ENCODE results near the gene TUT7. TPM values are rescaled to one million over a fixed set of nuclear protein-coding genes. Genes with fewer than 3 reads are reported as not detected.

TUT7 gene
- total and polyA plus RNA-seq, 4 experiments from 2014 or later = 9.5 to 64.1 (median 45.3) TPM

DNA sequence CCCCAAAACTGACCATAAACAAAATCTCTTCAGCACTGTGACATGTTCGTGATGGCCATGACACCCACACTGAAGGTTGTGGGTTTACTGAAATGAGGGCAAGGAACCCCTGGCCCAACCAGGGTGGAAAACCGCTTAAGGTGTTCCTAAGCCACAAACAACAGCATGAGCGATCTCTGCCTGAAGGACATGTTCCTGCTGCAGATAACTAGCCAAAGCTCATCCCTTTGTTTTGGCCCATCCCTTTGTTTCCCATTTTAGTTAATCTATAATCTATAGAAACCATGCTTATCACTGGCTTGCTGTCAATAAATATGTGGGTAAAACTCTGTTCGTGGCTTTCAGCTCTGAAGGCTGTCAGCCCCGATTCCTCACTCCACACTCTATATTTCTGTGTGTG lies 21.8 kb upstream of the TUT7 start:
- Histone ChIP-seq H3K27ac (ENCODE audit: low read depth, low read length) (no peak overlapping the region), H3K9me3 (ENCODE audit: control insufficient read depth in 1 of 2, low read length in 2 of 2) (no peaks in the 10 kb centered on the region), H3K4me1 (ENCODE audit: insufficient read depth, low read length) (no peaks in the 10 kb centered on the region), H3K4me3 (ENCODE audit: low read length in 2 of 2) (no peak overlapping the region), H3K36me3 (ENCODE audit: insufficient read depth, low read length) (no peaks in the 10 kb centered on the region), H3K27me3 (ENCODE audit: insufficient read depth, low read length) (no peaks in the 10 kb centered on the region)
- no peak overlapping the region for H3K27ac Mint-ChIP-seq
- H3K4me3 Mint-ChIP-seq = no peak overlapping the region
- H3K4me1 Mint-ChIP-seq = no peaks in the 10 kb centered on the region
- ChIA-PET POLR2A (ENCODE audit: partially characterized antibody) (no interaction called here), CTCF (ENCODE audit: partially characterized antibody) (no interaction called here)
- peaks cover 2 to 26% (median 14%) of the 10 kb centered on the region in 8 donors for H3K9me3 Mint-ChIP-seq
- intact Hi-C loops (cut with micrococcal nuclease) = no loop called here
- DNase-seq = no peak
- H3K36me3 Mint-ChIP-seq = peaks cover 0 to 3% of the 10 kb centered on the region in 2 donors
- H3K27me3 Mint-ChIP-seq = peaks cover 12 to 14% of the 10 kb centered on the region in 2 donors

DNA sequence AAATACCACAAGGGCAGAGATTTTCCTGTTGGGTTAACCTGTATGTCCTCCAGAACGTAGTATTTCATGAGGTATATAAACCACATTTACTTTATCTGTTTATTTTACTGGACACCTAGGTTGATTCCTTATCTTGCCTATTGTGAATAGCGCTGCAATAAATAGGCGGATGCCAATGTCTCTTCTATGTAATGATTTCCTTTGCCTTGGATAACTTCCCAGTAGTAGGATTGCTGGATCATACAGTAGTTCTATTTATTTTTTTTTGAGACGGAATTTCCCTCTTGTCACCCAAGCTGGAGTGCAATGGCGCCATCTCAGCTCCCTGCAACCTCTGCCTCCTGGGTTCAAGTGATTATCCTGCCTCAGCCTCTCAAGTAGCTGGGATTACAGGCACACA lies 15.6 kb upstream of the TUT7 start:
- Mint-ChIP-seq H3K27me3 (peaks cover 10 to 12% of the 10 kb centered on the region in 2 donors), H3K27ac (no peak overlapping the region), H3K9me3 (peaks cover 0 to 45% (median 36%) of the 10 kb centered on the region in 8 donors), H3K36me3 (peaks cover 10 to 18% of the 10 kb centered on the region in 2 donors), H3K4me1 (no peaks in the 10 kb centered on the region), H3K4me3 (no peak overlapping the region)
- Histone ChIP-seq H3K4me3 (ENCODE audit: low read length in 2 of 2) (no peak overlapping the region), H3K4me1 (ENCODE audit: insufficient read depth, low read length) (no peaks in the 10 kb centered on the region), H3K27ac (ENCODE audit: low read depth, low read length) (no peak overlapping the region), H3K36me3 (ENCODE audit: insufficient read depth, low read length) (no peaks in the 10 kb centered on the region), H3K27me3 (ENCODE audit: insufficient read depth, low read length) (no peaks in the 10 kb centered on the region), H3K9me3 (ENCODE audit: control insufficient read depth in 1 of 2, low read length in 2 of 2) (no peaks in the 10 kb centered on the region)
- no peak for DNase-seq
- intact Hi-C loops (cut with micrococcal nuclease) = no loop called here
- POLR2A ChIA-PET (ENCODE audit: partially characterized antibody) = no interaction called here
- CTCF ChIA-PET (ENCODE audit: partially characterized antibody) = interaction anchor here (0.6 kb wide), 1 partner anchor 129 kb away, joined by 3 read pairs; no protein-coding TSS in a partner anchor

DNA sequence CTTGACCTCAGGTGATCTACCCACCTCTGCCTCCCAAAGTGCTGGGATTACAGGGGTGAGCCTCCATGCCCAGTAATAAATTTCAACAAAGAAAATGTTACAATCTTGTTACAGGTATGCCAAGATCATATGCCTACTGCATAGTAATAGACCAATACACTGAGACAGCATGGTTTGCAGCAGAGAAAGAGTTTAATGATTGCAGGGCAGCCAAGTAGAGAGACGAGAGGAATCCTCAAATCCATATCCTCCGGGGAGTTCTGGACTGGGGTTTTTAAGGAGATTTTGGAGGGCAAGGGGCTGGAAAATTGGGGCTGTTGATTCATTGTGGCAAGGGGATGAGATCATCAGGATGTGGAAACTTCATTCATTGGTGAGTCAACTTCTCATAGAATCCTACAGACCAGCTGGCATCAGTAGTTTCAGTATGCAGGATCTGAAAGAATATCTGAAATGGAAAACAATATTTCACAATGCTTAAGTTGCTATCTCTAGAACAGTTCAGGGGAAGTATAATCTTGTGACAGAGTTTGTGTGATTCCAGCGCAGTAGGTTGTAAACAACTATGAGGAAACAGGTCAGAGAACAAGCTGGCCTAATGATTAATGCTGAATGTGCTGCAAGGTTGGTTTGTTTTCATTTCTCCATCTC lies 14.8 kb upstream of the TUT7 start:
- no peaks in the 10 kb centered on the region for H3K4me1 Mint-ChIP-seq
- peaks cover 10 to 18% of the 10 kb centered on the region in 2 donors for H3K36me3 Mint-ChIP-seq
- CTCF ChIA-PET (ENCODE audit: partially characterized antibody) = no interaction called here
- H3K36me3 ChIP-seq (ENCODE audit: insufficient read depth, low read length) = no peaks in the 10 kb centered on the region
- no peak overlapping the region for H3K27ac Mint-ChIP-seq
- H3K4me3 ChIP-seq (ENCODE audit: low read length in 2 of 2) = no peak overlapping the region
- no peak for DNase-seq
- H3K4me1 ChIP-seq (ENCODE audit: insufficient read depth, low read length) = no peaks in the 10 kb centered on the region
- H3K9me3 Mint-ChIP-seq = peaks cover 0 to 45% (median 36%) of the 10 kb centered on the region in 8 donors
- H3K9me3 ChIP-seq (ENCODE audit: control insufficient read depth in 1 of 2, low read length in 2 of 2) = no peaks in the 10 kb centered on the region
- no peak overlapping the region for H3K27ac ChIP-seq (ENCODE audit: low read depth, low read length)
- H3K27me3 ChIP-seq (ENCODE audit: insufficient read depth, low read length) = no peaks in the 10 kb centered on the region
- POLR2A ChIA-PET (ENCODE audit: partially characterized antibody) = no interaction called here
- intact Hi-C loops (cut with micrococcal nuclease) = no loop called here
- H3K27me3 Mint-ChIP-seq = peaks cover 6 to 12% of the 10 kb centered on the region in 2 donors
- H3K4me3 Mint-ChIP-seq = no peak overlapping the region

DNA sequence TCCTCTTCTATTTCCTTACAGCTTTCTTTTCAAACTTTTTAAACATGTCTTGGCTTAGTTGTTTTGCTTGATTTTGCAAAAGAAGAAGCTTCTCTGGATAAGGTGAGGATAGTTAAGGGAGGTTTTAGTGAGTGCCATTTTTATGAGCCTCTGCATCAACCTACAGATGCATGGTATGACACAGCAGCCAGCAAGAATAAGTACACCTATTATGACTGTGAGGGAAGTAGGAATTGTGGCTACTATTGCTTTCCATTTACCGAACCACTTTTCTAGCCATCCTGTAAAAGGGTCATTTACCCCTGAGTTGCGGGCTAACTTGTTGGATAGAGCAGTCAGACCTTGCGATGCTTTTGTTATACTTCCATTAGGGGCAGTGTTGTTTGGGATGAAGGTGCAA lies 7.0 kb upstream of the TUT7 start:
- no peak overlapping the region for H3K27ac ChIP-seq (ENCODE audit: low read depth, low read length)
- H3K36me3 ChIP-seq (ENCODE audit: insufficient read depth, low read length) = no peaks in the 10 kb centered on the region
- no peak overlapping the region for H3K27ac Mint-ChIP-seq
- H3K9me3 Mint-ChIP-seq = peaks cover 0 to 6% (median 2%) of the 10 kb centered on the region in 8 donors
- peaks cover 4 to 11% (median 5%) of the 10 kb centered on the region in 4 donors for H3K4me1 Mint-ChIP-seq
- H3K4me3 Mint-ChIP-seq = no peak overlapping the region
- H3K9me3 ChIP-seq (ENCODE audit: control insufficient read depth in 1 of 2, low read length in 2 of 2) = no peaks in the 10 kb centered on the region
- peaks cover 0 to under 1% of the 10 kb centered on the region in 2 donors for H3K36me3 Mint-ChIP-seq
- no peak overlapping the region for H3K4me3 ChIP-seq (ENCODE audit: low read length in 2 of 2)
- ChIA-PET CTCF (ENCODE audit: partially characterized antibody) (no interaction called here), POLR2A (ENCODE audit: partially characterized antibody) (no interaction called here)
- intact Hi-C loops (cut with micrococcal nuclease) = no loop called here
- no peaks in the 10 kb centered on the region for H3K4me1 ChIP-seq (ENCODE audit: insufficient read depth, low read length)
- DNase-seq = no peak
- H3K27me3 ChIP-seq (ENCODE audit: insufficient read depth, low read length) = no peaks in the 10 kb centered on the region
- peaks cover 0 to 2% of the 10 kb centered on the region in 2 donors for H3K27me3 Mint-ChIP-seq

DNA sequence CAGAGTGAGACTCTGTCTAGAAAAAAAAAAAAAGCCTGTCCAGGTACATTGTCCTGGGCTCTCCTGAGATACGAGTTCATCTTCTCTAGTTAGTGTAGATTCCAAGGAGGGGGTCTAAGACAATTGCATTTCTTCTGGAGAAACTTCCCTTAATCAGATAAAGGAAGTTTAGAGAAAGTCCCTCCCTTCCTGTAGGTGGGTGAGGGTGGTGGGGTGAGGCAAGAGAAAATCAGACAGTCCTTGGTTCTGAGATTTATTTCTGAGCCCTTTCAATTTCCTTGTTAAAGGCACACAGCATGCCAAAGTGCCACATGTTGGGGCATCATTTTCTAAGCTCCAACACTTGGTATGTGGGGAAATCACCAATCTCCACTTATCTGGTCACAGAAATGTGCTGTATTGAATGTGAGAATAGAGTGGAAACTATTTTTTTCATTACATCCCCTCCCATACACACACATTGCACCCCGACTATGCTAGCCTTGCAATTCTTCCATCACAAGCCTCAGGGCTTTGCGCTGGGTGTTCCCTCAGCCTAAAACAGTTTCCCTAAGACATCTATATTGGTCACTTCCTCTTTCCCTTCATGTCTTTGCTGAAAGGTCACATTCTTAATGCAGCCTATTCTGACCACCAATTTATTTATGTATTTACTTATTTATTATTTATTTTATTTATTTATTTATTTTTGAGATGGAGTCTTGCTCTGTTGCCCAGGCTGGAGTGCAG lies 5.1 kb upstream of the TUT7 start:
- intact Hi-C loops (cut with micrococcal nuclease) = no loop called here

DNA sequence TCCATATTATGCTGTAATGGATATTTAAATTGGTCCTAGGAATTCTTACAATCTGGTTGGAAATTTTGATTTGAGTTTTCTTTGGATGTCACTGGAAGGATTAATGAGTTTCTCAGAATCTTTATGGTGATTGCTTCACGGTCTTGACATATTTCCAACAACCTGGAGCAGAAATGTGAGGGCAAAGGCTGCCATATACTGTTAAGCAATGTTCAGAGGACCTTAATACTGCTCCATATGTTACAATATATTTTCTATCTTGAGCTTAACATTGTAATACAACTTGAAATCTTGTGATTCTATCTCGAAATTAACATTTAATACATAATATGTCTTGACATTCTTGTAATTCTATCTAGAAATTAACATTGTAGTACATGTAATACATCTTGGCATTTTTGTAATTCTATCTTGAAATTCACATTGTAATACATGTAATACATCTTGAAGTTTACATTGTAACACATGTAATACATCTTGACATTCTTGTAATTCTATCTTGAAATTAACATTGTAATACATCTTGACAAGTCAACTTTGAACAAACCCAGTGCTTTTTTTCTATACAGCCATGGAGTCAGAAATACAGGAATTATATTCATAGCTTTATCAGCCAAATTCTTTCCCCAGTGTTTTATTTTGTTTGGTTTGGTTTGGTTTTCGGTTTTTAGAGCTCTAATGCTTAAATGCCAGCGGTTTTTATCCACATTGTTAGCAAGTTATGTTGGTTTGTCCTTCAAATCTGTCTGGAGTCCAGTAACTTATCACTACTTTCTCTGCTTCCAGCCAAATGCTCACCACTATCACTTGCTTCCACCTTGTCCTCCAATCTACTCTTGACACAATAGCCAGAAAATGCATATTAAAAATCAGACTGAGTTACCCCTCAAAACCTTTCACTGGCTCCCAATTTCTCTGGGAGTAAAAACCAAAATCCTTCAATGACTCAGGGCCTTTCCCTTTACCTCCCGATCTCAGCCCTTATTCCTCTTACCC lies 3.0 kb upstream of the TUT7 start:
- intact Hi-C loops (cut with micrococcal nuclease) = no loop called here
- peak overlapping the region in 2 of 7 donors; percentile 5 to 65 for H3K27ac Mint-ChIP-seq

More for the DNA sequence above, 5.1 kb upstream of the TUT7 start:
- Histone ChIP-seq H3K4me1 (ENCODE audit: insufficient read depth, low read length) (peaks cover 7% of the 10 kb centered on the region), H3K27me3 (ENCODE audit: insufficient read depth, low read length) (no peaks in the 10 kb centered on the region), H3K36me3 (ENCODE audit: insufficient read depth, low read length) (no peaks in the 10 kb centered on the region), H3K27ac (ENCODE audit: low read depth, low read length) (no peak overlapping the region), H3K9me3 (ENCODE audit: control insufficient read depth in 1 of 2, low read length in 2 of 2) (no peaks in the 10 kb centered on the region), H3K4me3 (ENCODE audit: low read length in 2 of 2) (no peak overlapping the region)
- H3K4me1 Mint-ChIP-seq = peaks cover 8 to 20% (median 13%) of the 10 kb centered on the region in 4 donors
- ChIA-PET CTCF (ENCODE audit: partially characterized antibody) (no interaction called here), POLR2A (ENCODE audit: partially characterized antibody) (no interaction called here)
- DNase-seq = no peak
- no peaks in the 10 kb centered on the region for H3K9me3 Mint-ChIP-seq
- H3K27me3 Mint-ChIP-seq = no peaks in the 10 kb centered on the region
- no peak overlapping the region for H3K27ac Mint-ChIP-seq
- peaks cover 0 to 3% of the 10 kb centered on the region in 2 donors for H3K36me3 Mint-ChIP-seq
- H3K4me3 Mint-ChIP-seq = no peak overlapping the region

DNA sequence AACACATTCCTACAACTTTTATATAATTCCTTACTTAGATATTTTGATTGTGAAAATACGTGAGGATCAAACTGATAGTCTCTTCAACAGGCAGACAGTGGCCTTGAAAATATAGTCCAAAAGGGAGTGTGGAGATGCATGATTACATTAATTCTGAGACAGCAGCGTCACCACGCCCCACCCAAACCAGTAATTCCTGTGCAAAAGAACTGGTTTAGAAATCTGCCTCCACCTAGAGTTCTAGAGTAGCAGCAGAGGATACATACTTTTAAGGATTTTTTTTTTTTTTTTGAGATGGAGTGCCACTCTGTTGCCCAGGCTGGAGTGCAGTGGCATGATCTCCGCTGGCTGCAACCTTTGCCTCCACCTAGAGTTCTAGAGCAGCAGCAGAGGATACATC lies 1.6 kb upstream of the TUT7 start:
- H3K36me3 ChIP-seq (ENCODE audit: insufficient read depth, low read length) = no peaks in the 10 kb centered on the region
- Mint-ChIP-seq H3K4me1 (peaks cover 20 to 47% (median 35%) of the 10 kb centered on the region in 4 donors), H3K27me3 (no peaks in the 10 kb centered on the region)

More for the DNA sequence above, 3.0 kb upstream of the TUT7 start:
- Mint-ChIP-seq H3K27me3 (no peaks in the 10 kb centered on the region), H3K36me3 (peaks cover 0 to 19% of the 10 kb centered on the region in 2 donors), H3K4me3 (peak overlapping the region in 1 of 8 donors; percentile 21), H3K4me1 (peaks cover 15 to 37% (median 26%) of the 10 kb centered on the region in 4 donors), H3K9me3 (no peaks in the 10 kb centered on the region)
- ChIA-PET CTCF (ENCODE audit: partially characterized antibody) (no interaction called here), POLR2A (ENCODE audit: partially characterized antibody) (no interaction called here)
- peaks cover 18% of the 10 kb centered on the region for H3K4me1 ChIP-seq (ENCODE audit: insufficient read depth, low read length)
- no peaks in the 10 kb centered on the region for H3K36me3 ChIP-seq (ENCODE audit: insufficient read depth, low read length)
- H3K4me3 ChIP-seq (ENCODE audit: low read length in 2 of 2) = no peak overlapping the region
- DNase-seq = no peak
- H3K9me3 ChIP-seq (ENCODE audit: control insufficient read depth in 1 of 2, low read length in 2 of 2) = no peaks in the 10 kb centered on the region
- H3K27ac ChIP-seq (ENCODE audit: low read depth, low read length) = no peak overlapping the region
- no peaks in the 10 kb centered on the region for H3K27me3 ChIP-seq (ENCODE audit: insufficient read depth, low read length)

More for the DNA sequence above, 1.6 kb upstream of the TUT7 start:
- ChIA-PET POLR2A (ENCODE audit: partially characterized antibody) (no interaction called here), CTCF (ENCODE audit: partially characterized antibody) (no interaction called here)
- Mint-ChIP-seq H3K27ac (peak overlapping the region in 1 of 7 donors; percentile 85), H3K36me3 (peaks cover 7 to 26% of the 10 kb centered on the region in 2 donors), H3K9me3 (no peaks in the 10 kb centered on the region), H3K4me3 (peak overlapping the region in 2 of 8 donors; percentile 92 to 97)
- H3K4me3 ChIP-seq (ENCODE audit: low read length in 2 of 2) = no peak overlapping the region
- no peaks in the 10 kb centered on the region for H3K27me3 ChIP-seq (ENCODE audit: insufficient read depth, low read length)
- H3K27ac ChIP-seq (ENCODE audit: low read depth, low read length) = no peak overlapping the region
- H3K4me1 ChIP-seq (ENCODE audit: insufficient read depth, low read length) = peaks cover 30% of the 10 kb centered on the region
- no peaks in the 10 kb centered on the region for H3K9me3 ChIP-seq (ENCODE audit: control insufficient read depth in 1 of 2, low read length in 2 of 2)
- intact Hi-C loops (cut with micrococcal nuclease) = no loop called here
- DNase-seq = no peak
